Brain microvascular endothelial cell (primary cell): ENCODE results near the gene HOXD8.

Source experiments
- DNase-seq: peaks from one replicate; pipeline ENCODE4 v3.0.0-alpha.2; 2020
- H3K27ac ChIP-seq: fragments of 250-450 bp; sonication (Bioruptor Pico); 2 replicates; pipeline ENCODE4 v1.5.1; 2020; ENCODE audit warnings: mild to moderate bottlenecking, moderate library complexity
- H3K27me3 ChIP-seq: fragments of 250-450 bp; sonication (Bioruptor Pico); replicated peaks from 2 replicates; pipeline ENCODE4 v1.5.1; 2020; ENCODE audit warnings: mild to moderate bottlenecking
- H3K36me3 ChIP-seq: fragments of 250-450 bp; sonication (Bioruptor Pico); replicated peaks from 2 replicates; pipeline ENCODE4 v1.5.1; 2020; ENCODE audit warnings: mild to moderate bottlenecking
- H3K4me3 ChIP-seq: 2 replicates; pipeline ENCODE4 v1.5.1; 2011; ENCODE audit warnings: low read depth, mild to moderate bottlenecking, control low read depth, low read length, moderate library complexity
- CTCF ChIP-seq: IDR thresholded peaks from 2 replicates; pipeline ENCODE4 v1.5.1; 2011; ENCODE audit warnings: low read depth, mild to moderate bottlenecking, moderate library complexity, low read length, control low read depth, inconsistent platforms; ENCODE audit errors: missing control alignments
- in situ Hi-C: cut with HindIII; loops from 2 replicates; pipeline ENCODE4 v1.10.0; 2017; ENCODE audit warnings: low sequenced_read_pairs, low pct_ligation_motif_present

HOXD8 gene

GRCh38 chr2:176164611-176165369 lies 35.3 kb downstream of the HOXD8 start:
- TF ChIP-seq CTCF, result no peak
- Histone ChIP-seq H3K27ac (no peak overlapping the region), H3K36me3 (no peaks in the 10 kb centered on the region), H3K27me3 (peaks cover 85% of the 10 kb centered on the region), H3K4me3 (no peak overlapping the region)
- in situ Hi-C loops, result no loop called here
- no peak for DNase-seq

GRCh38 chr2:176165370-176166050 lies 36.0 kb downstream of the HOXD8 start:
- H3K4me3 ChIP-seq, result no peak overlapping the region
- H3K36me3 ChIP-seq, result no peaks in the 10 kb centered on the region
- H3K27me3 ChIP-seq, result peaks cover 85% of the 10 kb centered on the region
- no peak for DNase-seq
- TF ChIP-seq CTCF, result no peak
- in situ Hi-C loops, result no loop called here
- no peak overlapping the region for H3K27ac ChIP-seq

- Histone ChIP-seq H3K4me3 (no peak overlapping the region), H3K27me3 (peaks cover 84% of the 10 kb centered on the region), H3K27ac (no peak overlapping the region), H3K36me3 (no peaks in the 10 kb centered on the region)
- no peak for DNase-seq
- in situ Hi-C loops, result no loop called here
- no peak for TF ChIP-seq CTCF
These were observed 36.8 kb downstream of the HOXD8 start for GRCh38 chr2:176166272-176166671.

- Histone ChIP-seq H3K27ac (no peak overlapping the region), H3K36me3 (no peaks in the 10 kb centered on the region), H3K4me3 (no peak overlapping the region), H3K27me3 (peaks cover 83% of the 10 kb centered on the region)
- in situ Hi-C loops, result no loop called here
- DNase-seq, result no peak
- no peak for TF ChIP-seq CTCF
These were observed 37.9 kb downstream of the HOXD8 start for GRCh38 chr2:176167398-176167797.

- H3K36me3 ChIP-seq, result no peaks in the 10 kb centered on the region
- no peak for DNase-seq
- TF ChIP-seq CTCF, result no peak
- H3K4me3 ChIP-seq, result no peak overlapping the region
- in situ Hi-C loops, result no loop called here
- peaks cover 83% of the 10 kb centered on the region for H3K27me3 ChIP-seq
- no peak overlapping the region for H3K27ac ChIP-seq
These were observed 39.7 kb downstream of the HOXD8 start for GRCh38 chr2:176169181-176169580.
